ENCODE data around the gene CPXM2. TPM values are rescaled to one million over a fixed set of nuclear protein-coding genes. Genes with fewer than 3 reads are reported as not detected.

Gene CPXM2
- total and polyA plus RNA-seq, 10 of the 15 experiments (the other 5 are each of a cell fraction or from before 2014, with no cell fraction given) = 0.08 to 1.1 (median 0.58) TPM

- TF ChIP-seq FOXM1 (IDR thresholded peaks at IDR 0.05; ENCODE audit: low read depth, low read length) = no peak
- no peak for TF ChIP-seq ZBTB11 (CRISPR knock-in tag; IDR thresholded peaks at IDR 0.05)
- TF ChIP-seq HSF1 (IDR thresholded peaks at IDR 0.05; ENCODE audit: low read depth, low read length) = no peak
- no peak for TF ChIP-seq YY1 (IDR thresholded peaks at IDR 0.05; ENCODE audit: low read depth, low read length)
Measured at GRCh38 chr10:123909866-123910265, 18.3 kb upstream of the CPXM2 start (continued).

GRCh38 chr10:123909426-123909825, 17.8 kb upstream of the CPXM2 start:
- POLR2A ChIA-PET = no interaction called here
- H3K4me1 ChIP-seq (ENCODE audit: control insufficient read depth, insufficient read depth, low read length) = no peaks in the 10 kb centered on the region
- no peak overlapping the region for H2AFZ ChIP-seq (ENCODE audit: control insufficient read depth, low read depth, low read length)
- FAIRE-seq (no peak), ATAC-seq (no peak), DNase-seq (ENCODE audit: low read depth, low spot score) (no peak)
- SMC1A ChIA-PET (ENCODE audit: uncharacterized antibody, unreplicated experiment) = no interaction called here
- H3K4me2 ChIP-seq (ENCODE audit: control insufficient read depth, insufficient read depth) = no peak overlapping the region
- no TSS peak for BruUV-seq (replicated peaks)
- RAD21 ChIA-PET (ENCODE audit: unreplicated experiment) = no interaction called here
- H3K27me3 ChIP-seq (replicated peaks in 1 of 2; ENCODE audit: control insufficient read depth in 2 of 2, insufficient read depth in 2 of 2, low read length in 1 of 2) = peaks cover 0 to 4% of the 10 kb centered on the region in 2 experiments; a peak in 3 of 4 replicates
- no peaks in the 10 kb centered on the region for H3K79me2 ChIP-seq (ENCODE audit: control insufficient read depth, insufficient read depth, low read length)
- no peak overlapping the region for H3K9ac ChIP-seq (ENCODE audit: control insufficient read depth, insufficient read depth, low read length)
- H4K20me1 ChIP-seq (ENCODE audit: control insufficient read depth, insufficient read depth) = no peaks in the 10 kb centered on the region
- WGBS (ENCODE audit: insufficient coverage, insufficient replicate concordance, low lambda C conversion rate, missing lambda C conversion rate) = 18% methylated on average over 5 of the region's 5 CpGs
- H3K27ac ChIP-seq (ENCODE audit: control insufficient read depth, insufficient read depth) = no peak overlapping the region
- H3K9me3 ChIP-seq (replicated peaks; ENCODE audit: control insufficient read depth, insufficient read depth, low read length) = no peaks in the 10 kb centered on the region
- no peak overlapping the region for H3K4me3 ChIP-seq
- in situ Hi-C loops (cut with MboI) (no loop called here), intact Hi-C loops (cut with micrococcal nuclease; ENCODE audit: unreplicated experiment) (no loop called here)
- CTCF ChIA-PET = interaction anchor here (1.0 kb wide), 1 partner anchor 40 kb away, joined by 3 read pairs; no protein-coding TSS in a partner anchor
- H3K36me3 ChIP-seq (ENCODE audit: control insufficient read depth in 2 of 2, insufficient read depth in 2 of 2, low read length in 1 of 2) = no peaks in the 10 kb centered on the region
- no peak for TF ChIP-seq POLR2AphosphoS2 (IDR thresholded peaks at IDR 0.05; ENCODE audit: low read depth, low read length)
- no peak for TF ChIP-seq ASH2L (IDR thresholded peaks at IDR 0.05; ENCODE audit: borderline replicate concordance, low read depth)
- no peak for TF ChIP-seq HCFC1 (IDR thresholded peaks at IDR 0.05; ENCODE audit: low read length)
- TF ChIP-seq PRDM15 (CRISPR knock-in tag; IDR thresholded peaks at IDR 0.05) = no peak
- no peak for TF ChIP-seq SUZ12 (IDR thresholded peaks at IDR 0.05; ENCODE audit: unreplicated experiment)
- TF ChIP-seq RELA (IDR thresholded peaks at IDR 0.05; ENCODE audit: borderline replicate concordance, partially characterized antibody) = no peak
- TF ChIP-seq NFIC (IDR thresholded peaks at IDR 0.05; ENCODE audit: low read depth, low read length) = no peak
- TF ChIP-seq CREM (IDR thresholded peaks at IDR 0.05; ENCODE audit: low read depth) = no peak
- no peak for TF ChIP-seq ELK1 (IDR thresholded peaks at IDR 0.05; ENCODE audit: low read depth, low read length)
- no peak for TF ChIP-seq STAT3 (IDR thresholded peaks at IDR 0.05; ENCODE audit: low read depth, low read length)
